NCI-H1092 (cell line): ENCODE data around the gene PES1.
"Not testable (repeated sequence)": the region's sequence is repeated elsewhere in the genome, so short reads cannot be mapped to it uniquely, and the experiment has no call there.

ENCODE experiments used
- DNase-seq: peaks from one replicate; lab custom pipeline; 2025; lab: John Stamatoyannopoulos, UW

PES1 gene

DNA sequence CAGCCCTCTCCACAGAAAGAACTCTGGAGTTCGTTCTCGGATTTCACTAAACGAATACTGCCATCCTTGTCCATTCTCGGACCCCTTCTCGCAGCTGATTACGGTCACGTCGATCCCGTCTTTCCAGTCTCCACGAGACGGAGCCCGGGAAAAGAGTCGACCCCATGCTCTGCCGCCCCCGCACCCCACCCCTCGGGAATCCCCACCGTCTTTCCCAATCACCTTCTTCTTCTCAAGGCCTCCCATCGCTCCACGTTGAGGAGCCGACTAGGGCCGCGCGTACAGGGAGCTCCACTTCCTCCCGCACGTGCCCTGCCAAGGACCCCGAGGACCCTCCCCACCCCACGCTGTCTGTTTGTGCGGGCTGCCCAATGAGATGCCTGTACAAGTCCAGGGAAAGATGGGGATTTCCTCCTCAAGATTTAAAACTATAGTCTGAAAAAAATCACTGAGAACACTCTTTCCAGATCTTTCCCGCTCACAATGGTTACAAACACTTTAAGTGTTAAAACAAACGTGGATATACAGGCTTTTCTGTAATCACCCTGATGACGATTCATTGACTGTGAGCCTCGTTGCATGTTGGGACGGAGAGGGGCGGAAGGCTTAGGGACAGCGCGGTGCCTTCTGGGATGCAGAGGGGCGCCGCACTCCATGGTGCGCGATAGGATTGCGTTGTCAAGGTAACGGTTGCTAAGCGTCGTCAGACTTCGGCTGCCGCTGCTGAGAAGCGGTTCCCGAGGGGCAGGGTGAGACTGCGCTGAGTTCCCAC lies at the start of gene PES1:
Gene PES1, minus strand, starts transcription at position 323 of the 772 bp plus-strand sequence. Its CDS starts 77 bp downstream, at position 246.
- peak; percentile 99 for DNase-seq

DNA sequence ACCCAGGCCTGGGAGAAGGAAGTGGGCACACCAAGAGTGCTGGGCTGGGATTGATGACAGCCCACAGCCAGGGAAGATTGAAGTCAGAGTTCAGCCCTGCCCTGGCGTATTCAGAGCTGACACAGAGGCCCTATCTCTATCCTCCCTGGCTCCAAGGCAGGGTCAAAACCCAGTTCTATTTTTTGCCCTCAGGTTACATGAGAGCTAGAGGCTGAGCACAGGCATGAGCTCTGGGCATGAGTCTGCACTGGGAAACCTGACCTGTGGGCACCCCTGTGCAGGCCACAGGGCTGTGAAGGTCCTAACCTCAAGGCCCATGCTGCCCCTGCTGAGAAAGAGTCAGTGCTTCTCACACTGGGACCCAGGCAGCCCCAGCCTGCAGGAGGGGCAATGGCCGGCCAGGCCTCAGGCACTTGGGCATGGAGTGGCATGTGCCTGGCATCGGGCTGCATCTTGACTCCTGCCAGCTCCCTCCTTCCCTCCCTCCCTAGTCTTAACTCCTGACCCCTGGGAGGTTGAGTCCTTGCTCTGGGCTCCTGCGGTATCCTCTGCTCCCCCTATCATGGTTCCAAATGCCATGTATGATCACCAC lies 49.2 kb upstream of the PES1 start:
- no peak for DNase-seq

DNA sequence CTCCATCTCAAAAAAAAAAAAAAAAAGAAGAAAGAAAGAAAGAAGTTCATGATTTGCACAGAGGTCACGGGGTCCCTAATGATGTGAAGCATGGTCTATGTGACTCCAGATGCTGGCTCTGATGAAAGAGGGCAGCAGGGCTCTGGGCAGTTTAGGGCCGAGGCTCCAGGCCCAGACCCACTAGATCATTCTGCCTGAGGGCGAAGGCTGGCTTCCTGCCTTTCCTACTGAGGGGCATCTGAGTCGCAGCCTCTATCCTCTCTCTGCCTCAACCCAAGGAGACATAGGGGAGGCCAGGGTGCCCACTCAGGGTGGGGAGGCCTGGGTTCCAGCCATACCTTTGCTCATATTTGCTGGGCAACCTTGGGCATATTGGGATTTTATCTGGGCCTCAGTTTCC lies 48.7 kb upstream of the PES1 start:
- DNase-seq: no peak

DNA sequence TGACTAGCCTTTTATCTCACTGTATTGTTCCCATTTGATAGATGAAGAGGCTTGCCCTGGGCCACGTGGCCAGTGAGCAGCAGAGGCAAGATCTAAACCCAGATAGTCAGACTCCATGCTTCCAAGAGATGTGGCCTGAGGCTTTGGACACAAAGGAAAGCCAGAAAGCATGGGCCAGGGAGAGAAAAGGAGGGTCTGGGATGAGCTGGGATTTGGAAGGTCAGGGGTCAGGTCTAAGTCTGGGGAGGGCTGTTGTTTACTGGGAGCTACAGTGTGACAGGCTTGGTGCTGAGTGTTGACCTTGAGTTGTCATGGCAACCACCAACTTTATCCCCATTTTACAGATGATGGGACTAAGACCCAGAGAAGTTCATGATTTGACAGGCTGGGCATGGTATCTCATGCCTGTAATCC lies 46.0 kb upstream of the PES1 start:
- no peak for DNase-seq

DNA sequence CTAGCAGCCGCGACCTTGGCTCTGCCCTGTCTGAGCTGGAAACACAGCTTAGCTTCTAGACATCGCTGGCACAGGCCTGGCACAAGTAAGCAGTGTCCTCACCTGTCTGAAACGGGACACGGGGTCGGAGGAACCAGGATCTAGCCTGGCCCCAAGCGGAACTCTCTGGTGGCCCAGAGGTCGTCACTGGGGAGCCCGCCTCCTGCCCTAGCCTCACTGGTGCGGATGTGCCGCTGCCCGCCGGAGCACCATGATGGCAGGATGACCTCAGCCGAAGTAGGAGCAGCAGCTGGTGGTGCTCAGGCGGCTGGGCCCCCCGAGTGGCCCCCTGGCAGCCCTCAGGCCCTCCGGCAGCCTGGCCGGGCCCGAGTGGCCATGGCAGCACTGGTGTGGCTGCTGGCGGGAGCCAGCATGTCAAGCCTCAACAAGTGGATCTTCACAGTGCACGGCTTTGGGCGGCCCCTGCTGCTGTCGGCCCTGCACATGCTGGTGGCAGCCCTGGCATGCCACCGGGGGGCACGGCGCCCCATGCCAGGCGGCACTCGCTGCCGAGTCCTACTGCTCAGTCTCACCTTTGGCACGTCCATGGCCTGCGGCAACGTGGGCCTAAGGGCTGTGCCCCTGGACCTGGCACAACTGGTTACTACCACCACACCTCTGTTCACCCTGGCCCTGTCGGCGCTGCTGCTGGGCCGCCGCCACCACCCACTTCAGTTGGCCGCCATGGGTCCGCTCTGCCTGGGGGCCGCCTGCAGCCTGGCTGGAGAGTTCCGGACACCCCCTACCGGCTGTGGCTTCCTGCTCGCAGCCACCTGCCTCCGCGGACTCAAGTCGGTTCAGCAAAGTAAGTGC lies 44.7 kb upstream of the PES1 start:
- no peak for DNase-seq

DNA sequence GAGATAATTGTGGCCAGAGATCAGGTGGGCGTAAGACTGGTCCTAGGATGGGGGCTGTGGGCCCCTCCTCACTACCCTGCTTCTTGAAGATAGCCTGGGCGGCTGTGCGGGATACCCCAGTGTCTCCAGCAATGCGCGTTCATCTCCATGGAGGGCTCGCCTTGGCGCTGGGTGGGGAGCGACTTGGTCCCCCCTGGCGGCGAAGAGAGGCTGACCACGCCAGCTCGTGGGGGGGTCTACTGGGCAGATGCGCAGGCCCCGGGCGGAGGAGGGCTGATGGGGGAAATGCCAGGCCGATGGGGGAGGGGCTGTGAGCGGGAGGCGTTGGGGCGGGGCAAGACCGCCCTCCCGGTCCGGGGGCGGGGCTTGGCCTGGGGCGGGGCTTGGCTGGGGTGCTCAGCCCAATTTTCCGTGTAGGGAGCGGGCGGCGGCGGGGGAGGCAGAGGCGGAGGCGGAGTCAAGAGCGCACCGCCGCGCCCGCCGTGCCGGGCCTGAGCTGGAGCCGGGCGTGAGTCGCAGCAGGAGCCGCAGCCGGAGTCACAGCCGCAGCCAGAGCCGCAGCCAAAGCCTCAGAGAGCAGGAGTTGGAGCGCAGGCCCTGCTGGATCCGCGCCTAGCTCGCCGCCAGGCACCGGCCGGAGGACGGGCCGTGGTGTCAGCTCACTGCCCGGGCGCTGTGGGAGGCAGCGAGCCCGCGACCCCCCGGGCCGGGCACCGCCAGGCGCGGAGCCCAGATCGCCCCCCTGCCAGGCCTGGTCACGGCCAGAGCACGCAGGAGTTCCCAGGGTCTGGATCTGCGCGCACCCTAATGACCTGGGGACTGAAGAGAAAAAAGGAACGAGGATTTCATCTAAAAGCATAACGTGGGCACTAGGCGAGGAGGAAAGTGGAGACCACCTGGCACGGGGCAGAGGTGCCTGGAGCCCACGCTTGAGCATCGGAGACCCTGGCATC lies 43.8 kb upstream of the PES1 start, which contains the start of gene SLC35E4:
Gene SLC35E4, plus strand, starts transcription at position 509 of the 953 bp plus-strand sequence. CDS start 670 bp downstream, outside the sequence.
- peak; percentile 82 for DNase-seq

DNA sequence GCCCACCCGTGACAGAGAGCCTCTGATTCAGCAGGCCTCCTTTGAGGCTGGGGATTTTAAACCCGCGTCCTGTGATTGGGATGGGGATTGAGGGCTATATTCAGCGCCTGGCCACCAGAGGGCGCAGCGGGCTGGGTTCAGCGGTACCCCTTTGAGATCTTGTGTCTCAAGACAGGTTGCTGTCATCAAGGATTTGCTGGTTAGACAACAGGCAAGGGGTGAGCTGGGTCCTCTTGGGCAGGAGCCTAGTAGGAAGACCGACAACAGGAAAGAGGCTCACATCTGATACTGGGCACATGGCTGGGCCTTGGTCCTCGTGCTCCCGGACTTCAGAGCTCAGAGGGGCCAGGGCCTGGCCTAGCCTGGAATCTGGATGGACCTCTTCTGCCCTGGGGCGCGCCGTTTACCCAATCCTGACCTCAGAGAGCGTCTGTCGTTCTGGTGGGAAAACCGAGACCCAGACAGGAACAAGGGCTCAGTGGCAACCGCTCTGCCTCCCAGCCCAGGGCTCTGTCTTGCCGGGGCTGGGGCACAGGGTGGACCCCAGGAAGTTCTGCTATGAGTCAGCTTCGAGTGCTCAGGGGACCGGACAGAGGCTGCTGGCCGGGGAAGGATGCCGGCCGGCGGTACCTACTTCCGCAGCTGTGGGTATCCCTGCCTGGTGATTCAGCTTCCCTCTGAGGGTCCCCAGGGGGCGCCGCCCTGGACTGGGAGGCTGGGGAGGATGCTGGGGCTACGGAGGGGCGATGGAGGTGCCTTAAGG lies 42.9 kb upstream of the PES1 start:
- DNase-seq: peak; percentile 59

DNA sequence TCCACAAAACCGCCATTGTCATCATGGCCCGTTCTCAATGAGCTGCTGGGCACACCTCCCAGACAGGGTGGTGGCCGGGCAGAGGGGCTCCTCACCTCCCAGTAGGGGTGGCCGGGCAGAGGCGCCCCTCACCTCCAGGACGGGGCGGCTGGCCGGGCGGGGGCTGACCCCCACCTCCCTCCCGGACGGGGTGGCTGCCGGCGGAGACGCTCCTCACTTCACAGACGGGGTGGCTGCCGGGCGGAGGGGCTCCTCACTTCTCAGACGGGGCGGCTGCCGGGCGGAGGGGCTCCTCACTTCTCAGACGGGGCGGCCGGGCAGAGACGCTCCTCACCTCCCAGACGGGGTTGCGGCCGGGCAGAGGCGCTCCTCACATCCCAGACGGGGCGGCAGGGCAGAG lies 39.8 kb upstream of the PES1 start:
- DNase-seq: not testable (repeated sequence)

DNA sequence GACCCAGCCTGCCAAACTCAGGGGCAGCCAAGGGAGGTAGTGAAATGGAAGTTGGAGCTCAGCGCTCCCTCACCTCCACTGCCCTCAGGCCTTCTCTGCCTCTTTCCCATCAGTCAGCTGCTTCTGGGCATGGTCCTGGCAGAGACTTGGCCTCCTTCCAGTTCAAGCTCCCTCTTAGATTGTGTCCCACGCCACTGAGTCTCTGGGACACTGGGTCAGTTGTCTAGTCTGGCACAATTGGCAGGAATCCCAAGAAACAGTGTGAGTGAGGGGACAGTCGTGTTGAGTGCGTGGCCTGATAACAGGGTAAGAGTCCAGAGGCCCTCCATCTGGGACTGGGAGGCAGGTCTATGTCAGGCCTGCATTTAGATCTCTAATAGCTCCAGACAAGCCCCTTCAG lies 36.8 kb upstream of the PES1 start:
- no peak for DNase-seq

DNA sequence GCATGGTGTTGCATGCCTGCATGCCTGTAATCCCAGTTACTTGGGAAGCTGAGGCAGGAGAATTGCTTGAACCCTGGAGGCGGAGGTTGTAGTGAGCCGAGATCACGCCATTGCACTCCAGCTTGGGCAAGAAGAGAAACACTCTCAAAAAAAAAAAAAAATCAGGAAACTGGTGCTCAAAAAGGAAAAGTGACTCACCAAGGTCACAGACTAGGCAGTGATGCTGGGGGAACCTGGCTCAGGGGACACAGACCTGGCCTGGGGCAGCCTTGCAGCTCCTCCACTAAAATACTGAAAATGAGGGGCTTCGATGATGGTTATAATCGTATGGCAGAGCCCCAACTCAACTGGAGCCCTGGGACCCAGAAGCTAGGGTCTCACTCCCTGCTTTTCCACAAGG lies 35.8 kb upstream of the PES1 start:
- no peak for DNase-seq

DNA sequence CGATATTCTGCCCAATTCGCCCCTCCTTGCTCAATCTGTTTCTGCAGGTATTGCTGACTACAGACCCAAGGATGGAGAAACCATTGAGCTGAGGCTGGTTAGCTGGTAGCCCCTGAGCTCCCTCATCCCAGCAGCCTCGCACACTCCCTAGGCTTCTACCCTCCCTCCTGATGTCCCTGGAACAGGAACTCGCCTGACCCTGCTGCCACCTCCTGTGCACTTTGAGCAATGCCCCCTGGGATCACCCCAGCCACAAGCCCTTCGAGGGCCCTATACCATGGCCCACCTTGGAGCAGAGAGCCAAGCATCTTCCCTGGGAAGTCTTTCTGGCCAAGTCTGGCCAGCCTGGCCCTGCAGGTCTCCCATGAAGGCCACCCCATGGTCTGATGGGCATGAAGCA lies 34.7 kb upstream of the PES1 start:
- no peak for DNase-seq

DNA sequence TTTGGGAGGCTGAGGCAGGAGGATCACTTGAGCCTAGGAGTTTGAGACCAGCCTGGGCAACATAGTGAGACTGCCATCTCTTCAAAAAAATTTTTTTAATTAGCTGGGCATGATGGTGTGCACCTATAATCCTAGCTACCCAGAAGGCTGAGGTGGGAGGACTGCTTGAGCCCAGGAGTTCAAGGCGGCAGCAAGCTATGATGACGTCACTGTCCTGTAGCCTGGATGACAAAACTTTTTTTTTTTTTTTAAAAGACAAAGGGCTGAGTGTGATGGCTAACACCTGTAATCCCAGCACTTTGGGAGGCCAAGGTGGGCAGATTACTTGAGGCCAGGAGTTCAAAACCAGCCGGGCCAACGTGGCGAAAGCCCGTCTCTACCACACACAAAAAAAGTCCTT lies 28.2 kb upstream of the PES1 start:
- DNase-seq: not testable (repeated sequence)

DNA sequence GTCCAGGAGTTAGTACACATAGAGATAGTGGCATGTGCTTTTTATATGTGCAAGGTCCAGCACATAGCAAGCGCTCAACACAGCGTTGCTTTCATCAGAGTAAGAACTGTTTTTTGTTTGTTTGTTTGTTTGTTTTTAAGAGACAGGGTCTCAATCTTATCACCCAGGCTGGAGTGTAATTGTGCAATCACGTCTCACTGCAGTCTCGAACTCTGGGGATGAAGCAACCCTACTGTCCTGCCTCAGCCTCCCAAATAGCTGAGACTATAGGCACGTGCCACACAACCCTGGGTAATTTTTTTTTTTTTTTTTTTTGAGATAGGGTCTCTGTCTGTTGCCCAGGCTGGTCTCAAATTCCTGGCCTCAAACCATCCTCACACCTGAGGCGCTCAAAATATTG lies 26.1 kb upstream of the PES1 start:
- DNase-seq: no peak

DNA sequence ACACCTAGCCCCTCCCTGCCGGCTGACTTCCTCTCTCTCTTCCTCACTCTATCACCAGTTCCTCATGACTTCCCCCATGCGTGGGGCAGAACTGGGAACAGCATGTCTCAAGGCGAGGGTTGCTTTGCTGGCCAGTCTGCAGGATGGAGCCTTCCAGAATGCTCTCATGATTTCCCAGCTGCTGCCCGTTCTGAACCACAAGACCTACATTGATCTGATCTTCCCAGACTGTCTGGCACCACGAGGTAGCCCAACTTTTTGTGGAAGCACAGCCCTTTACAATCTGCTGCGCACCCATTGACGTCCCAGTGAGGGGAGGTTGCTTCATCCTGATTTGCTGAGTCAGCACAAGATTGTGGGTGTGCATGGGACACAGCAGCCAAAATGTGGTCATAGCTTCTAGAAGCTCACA lies 23.8 kb upstream of the PES1 start:
- DNase-seq: no peak

DNA sequence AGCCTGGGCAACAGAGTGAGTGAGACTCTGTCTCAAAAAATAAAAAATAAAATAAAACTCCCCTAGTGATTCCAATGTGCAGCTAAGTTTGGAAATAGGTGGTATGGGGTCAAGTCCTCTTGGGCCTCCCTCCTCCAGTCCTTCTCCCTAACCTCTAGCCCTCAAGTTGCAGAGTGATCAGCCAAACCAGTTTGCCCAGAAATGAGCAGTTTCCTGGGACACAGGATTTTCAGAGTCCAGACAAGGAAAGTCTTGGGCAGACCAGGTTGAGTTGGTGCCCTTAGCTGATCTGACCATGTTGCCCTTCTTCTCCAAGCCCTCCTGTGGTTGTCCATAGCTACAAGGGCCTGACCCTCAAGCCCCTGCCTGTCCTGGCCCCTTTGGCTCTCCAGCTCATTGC lies 23.2 kb upstream of the PES1 start:
- no peak for DNase-seq

DNA sequence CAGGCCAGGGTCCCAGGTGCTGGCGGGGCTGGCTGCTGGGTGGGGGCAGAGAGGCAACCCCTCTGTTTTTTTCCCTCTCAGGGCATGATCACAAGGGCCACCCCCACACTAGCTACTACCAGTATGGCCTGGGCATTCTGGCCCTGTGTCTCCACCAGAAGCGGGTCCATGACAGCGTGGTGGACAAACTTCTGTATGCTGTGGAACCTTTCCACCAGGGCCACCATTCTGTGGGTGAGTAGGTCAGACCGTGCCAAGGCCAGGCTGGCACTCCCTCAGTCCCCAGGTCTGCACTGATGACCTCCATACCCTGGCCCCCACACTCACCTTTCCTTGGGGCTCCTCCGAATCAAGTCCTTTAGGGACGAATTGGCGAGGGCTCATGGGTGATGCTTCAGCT lies 22.6 kb upstream of the PES1 start:
- no peak for DNase-seq

DNA sequence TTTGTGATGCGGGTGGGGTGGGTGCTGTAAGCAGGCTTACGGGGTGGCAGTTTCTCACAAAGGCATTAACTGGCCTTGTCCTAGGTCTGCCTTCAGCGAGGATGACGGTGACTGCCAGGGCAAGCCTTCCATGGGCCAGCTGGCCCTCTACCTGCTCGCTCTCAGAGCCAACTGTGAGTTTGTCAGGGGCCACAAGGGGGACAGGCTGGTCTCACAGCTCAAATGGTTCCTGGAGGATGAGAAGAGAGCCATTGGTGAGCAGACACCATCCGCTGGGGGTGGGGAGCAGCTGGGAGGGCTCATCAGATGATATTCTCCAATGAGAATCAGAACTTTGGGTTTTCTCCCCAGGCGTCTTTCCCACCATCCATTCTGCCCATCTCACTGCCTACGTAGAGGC lies 21.1 kb upstream of the PES1 start:
- DNase-seq: no peak

DNA sequence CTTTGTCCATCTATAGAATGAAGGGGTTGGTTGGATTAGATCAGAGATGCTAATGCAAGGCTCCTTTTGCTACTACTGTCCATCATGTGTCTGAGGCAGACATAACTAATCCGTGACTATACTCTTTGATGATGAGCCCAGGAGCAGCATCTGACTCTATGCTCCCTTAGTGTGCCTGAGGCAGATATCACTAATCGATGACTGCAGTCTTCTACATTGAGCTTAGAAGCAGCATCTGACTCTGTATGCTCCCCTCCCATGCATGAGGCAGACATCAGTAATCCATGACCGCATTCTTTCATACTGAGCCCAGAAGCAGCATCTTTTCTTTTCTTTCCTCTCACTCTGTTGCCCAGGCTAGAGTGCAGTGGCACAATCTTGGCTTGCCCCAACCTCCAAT lies 19.5 kb upstream of the PES1 start:
- DNase-seq: no peak

DNA sequence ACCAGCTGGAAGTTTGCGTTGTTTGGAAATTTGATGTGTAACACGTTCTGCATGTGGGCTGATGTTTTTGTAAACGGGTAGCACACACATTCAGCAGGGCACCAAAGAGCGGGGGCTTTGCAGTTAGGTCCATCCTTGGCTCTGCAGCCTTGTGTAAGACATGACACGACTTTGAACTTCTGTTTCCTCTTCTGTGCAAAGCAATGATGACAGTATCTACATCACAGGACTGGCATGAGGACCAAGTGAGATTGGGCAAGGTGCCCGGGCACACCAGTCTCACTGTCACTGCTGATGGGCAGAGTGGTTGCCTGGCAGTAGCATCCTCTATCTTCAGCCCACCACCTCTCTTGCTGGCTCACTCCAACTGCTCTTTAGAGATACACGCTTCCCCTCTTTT lies 18.6 kb upstream of the PES1 start:
- no peak for DNase-seq

DNA sequence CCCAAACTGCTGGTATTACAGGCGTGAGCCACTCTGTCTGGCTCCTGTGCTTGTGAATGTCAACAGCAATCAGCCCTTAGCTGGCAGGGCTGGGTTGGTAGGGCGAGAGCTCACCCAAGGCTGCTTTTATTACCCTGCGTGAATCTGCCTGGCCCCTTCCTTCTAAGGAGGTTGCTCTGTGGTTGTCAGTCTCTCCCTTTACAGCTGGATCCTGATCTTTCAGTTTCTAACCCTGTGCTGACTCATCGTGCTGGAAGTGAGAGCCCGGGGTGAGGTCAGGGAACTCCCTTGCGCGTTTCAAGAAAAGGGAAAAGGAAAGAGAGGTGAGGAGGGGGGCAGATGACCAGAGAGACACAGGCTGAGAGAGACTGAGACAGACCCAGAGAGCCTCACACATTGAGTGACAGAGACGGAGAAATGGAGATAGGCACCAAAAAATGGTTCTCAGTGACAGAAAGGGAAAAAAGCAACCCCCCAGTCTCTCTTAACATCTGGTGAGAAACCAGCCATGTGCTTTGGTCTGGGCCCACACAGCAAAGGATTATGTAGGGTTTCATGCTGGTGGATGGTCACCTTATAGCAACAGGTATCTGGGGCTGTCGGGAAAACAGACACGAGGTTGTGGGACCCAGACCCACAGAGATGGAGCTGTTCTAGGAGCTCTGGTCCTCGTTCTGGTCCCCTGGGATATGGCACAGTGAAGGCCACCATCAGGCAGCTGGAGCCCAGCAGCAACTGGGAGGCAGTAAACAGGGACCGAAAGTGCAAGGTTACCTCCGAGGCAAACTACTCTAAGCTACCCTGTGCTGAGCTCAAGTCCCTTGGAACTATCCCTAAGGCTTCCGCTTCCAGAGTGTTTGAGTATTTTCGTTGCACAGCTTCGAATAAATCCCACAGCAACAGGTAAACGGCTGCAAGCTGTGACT lies 17.8 kb upstream of the PES1 start:
- DNase-seq: no peak
